22Rv1 (cell line): Measurements from ENCODE around the gene SPCS1.

Source experiments
- CTCF ChIP-seq: fragments of 450-650 bp; IDR thresholded peaks from 2 replicates; pipeline ENCODE4 v1.5.1; 2017; ENCODE audit warnings: mild to moderate bottlenecking
- ZFX ChIP-seq: fragments of 450-650 bp; IDR thresholded peaks from 2 replicates; pipeline ENCODE4 v1.6.1; 2017; ENCODE audit warnings: antibody characterized with exemption, borderline replicate concordance

- no peak for TF ChIP-seq CTCF
- TF ChIP-seq ZFX, result no peak
These were observed 17.6 kb upstream of the SPCS1 start for GRCh38 chr3:52688266-52688665.
